ENCODE data around the gene TRAPPC2.

DNA sequence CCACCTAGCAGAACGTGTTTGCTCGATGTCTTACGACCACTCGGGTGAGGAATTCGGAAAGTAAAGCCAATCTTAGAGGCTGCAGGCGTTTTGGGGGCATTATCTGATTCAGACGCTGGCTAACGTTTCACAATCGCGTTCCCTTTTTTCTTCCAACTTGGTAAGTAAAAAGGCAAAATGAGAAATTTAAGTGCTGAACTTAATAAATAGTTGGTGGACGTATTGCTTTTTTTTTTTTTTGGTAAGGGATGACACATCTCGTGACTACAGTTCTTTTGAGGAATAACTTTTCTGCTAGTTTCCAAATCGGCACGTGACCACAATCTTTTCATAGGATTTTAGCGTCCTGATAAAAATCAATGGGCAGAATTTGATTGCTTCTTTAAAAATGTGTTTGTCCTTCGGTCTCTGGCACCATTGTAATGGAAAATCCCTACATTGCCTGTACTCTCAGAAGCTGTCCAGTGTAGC lies 44.6 kb downstream of the TRAPPC2 start:
- TF ChIP-seq POLR2A (IDR thresholded peaks at IDR 0.05) (no peak), CTCF (IDR thresholded peaks at IDR 0.05) (no peak), EP300 (IDR thresholded peaks at IDR 0.05) (no peak), POLR2AphosphoS5 (IDR thresholded peaks at IDR 0.05) (no peak)
